Vagina (tissue), 2 donors: Measurements from ENCODE around the gene DOCK2. TPM values are rescaled to one million over a fixed set of nuclear protein-coding genes. Genes with fewer than 3 reads are reported as not detected.

Source experiments
- DNase-seq, 2 donors: peaks; one replicate each; pipeline ENCODE4 v3.0.0-alpha.2; 2017; ENCODE audit errors: extremely low spot score in 2 of 2
- H3K27ac ChIP-seq: fragments of 200-600 bp; sonication (generic); one replicate; pipeline ENCODE4 v1.5.1; 2019
- H3K27me3 ChIP-seq: fragments of 200-600 bp; sonication (generic); one replicate; pipeline ENCODE4 v1.5.1; 2019
- H3K36me3 ChIP-seq, 2 donors: fragments of 200-600 bp; sonication (generic); one replicate each; pipeline ENCODE4 v1.5.1; 2017 to 2019
- H3K4me1 ChIP-seq: fragments of 200-600 bp; sonication (generic); one replicate; pipeline ENCODE4 v1.5.1; 2019
- H3K4me3 ChIP-seq, 2 donors: fragments of 200-600 bp; sonication (generic); 1 replicate in 1 of 2; 2 replicates in 1 of 2; pipeline ENCODE4 v1.5.1; 2016 to 2019
- H3K9me3 ChIP-seq: fragments of 200-600 bp; sonication (generic); one replicate; pipeline ENCODE4 v1.5.1; 2019
- POLR2A ChIP-seq, 2 donors: fragments of 450-650 bp; IDR thresholded peaks; one replicate each; pipeline ENCODE4 v1.6.1; 2017; ENCODE audit warnings: antibody characterized with exemption in 2 of 2, mild to moderate bottlenecking in 2 of 2, moderate library complexity in 2 of 2
- POLR2AphosphoS5 ChIP-seq, 2 donors: sonication (generic); formaldehyde crosslinking; IDR thresholded peaks; one replicate each; pipeline ENCODE4 v1.9.0; 2017; ENCODE audit warnings: antibody characterized with exemption in 2 of 2, mild to moderate bottlenecking in 2 of 2, low read depth in 1 of 2; ENCODE audit not compliant: insufficient read depth in 1 of 2
- intact Hi-C: fragments of 100-400 bp; cut with DNase I; formaldehyde crosslinking; loops from one replicate; pipeline ENCODE4 v1.15.1; 2023
- total RNA-seq: library from RNA; depleted of rRNA; stranded (reverse); fragments of >200 nt; gene quantifications from one replicate; pipeline ENCODE4 v1.2.3, GENCODE V29; 2016
- TF ChIP-seq, protein P1 (sequence below), 3 experiments: fragments of 450-650 bp in 2 of 3; fragments of 200-600 bp in 1 of 3; sonication (generic) in 1 of 3; IDR thresholded peaks; one replicate each; pipeline ENCODE4 v1.5.1; 2017 to 2019; ENCODE audit warnings: antibody characterized with exemption in 3 of 3, mild to moderate bottlenecking in 2 of 3, moderate library complexity in 2 of 3

DOCK2 gene
- total RNA-seq, 1 donor from 2014 or later = 18.2 TPM

DNA sequence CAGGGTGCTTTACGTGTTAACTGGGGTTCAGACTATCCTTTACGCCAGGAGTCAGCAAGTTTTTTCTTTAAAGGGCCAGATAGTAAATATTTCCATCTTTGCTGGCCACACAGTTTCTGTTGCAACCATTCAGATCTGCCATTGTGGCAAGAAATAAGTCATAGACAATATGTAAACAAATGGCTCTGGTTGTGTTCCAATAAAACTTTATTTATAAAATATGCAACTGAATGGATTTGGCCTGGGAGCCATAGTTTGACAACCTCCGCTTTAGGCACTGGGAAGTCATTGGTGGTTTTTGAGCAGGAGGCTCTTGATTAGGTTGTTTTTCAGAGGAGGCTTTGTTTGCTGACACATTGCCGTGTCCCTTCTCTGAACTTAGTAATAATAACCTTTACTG, 252.5 kb downstream of the DOCK2 start:
- no peak overlapping the region for H3K4me3 ChIP-seq
- H3K4me1 ChIP-seq = no peaks in the 10 kb centered on the region
- DNase-seq = no peak
- H3K9me3 ChIP-seq = no peaks in the 10 kb centered on the region
- no peaks in the 10 kb centered on the region for H3K27me3 ChIP-seq
- TF ChIP-seq POLR2A (IDR thresholded peaks at IDR 0.05) (no peak), POLR2AphosphoS5 (IDR thresholded peaks at IDR 0.05; ENCODE audit: insufficient read depth in 1 of 2, low read depth in 1 of 2) (no peak)
- TF ChIP-seq, protein P1, sequence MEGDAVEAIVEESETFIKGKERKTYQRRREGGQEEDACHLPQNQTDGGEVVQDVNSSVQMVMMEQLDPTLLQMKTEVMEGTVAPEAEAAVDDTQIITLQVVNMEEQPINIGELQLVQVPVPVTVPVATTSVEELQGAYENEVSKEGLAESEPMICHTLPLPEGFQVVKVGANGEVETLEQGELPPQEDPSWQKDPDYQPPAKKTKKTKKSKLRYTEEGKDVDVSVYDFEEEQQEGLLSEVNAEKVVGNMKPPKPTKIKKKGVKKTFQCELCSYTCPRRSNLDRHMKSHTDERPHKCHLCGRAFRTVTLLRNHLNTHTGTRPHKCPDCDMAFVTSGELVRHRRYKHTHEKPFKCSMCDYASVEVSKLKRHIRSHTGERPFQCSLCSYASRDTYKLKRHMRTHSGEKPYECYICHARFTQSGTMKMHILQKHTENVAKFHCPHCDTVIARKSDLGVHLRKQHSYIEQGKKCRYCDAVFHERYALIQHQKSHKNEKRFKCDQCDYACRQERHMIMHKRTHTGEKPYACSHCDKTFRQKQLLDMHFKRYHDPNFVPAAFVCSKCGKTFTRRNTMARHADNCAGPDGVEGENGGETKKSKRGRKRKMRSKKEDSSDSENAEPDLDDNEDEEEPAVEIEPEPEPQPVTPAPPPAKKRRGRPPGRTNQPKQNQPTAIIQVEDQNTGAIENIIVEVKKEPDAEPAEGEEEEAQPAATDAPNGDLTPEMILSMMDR (IDR thresholded peaks at IDR 0.05) = no peak
- intact Hi-C loops = no loop called here
- H3K27ac ChIP-seq = no peak overlapping the region
- no peaks in the 10 kb centered on the region for H3K36me3 ChIP-seq

DNA sequence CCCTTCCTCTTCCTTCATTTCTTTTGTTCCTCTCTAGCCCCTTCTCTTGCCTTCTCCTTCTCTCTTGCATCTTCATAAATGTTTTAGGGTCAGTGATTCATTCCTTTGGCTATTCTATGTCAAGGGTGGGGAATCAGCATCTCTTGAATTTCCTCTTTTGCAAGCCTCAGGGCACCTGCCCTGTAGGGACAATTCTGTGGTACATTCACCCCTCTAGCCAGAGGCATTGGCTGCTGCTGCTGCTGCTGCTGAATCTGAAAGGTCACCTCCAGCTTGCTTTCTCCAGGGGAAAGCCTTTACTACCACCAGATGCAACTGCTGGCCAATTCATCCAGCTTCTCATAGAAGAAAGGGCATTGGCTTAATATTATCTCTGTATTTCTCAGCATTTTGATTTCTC, 255.9 kb downstream of the DOCK2 start:
- H3K27ac ChIP-seq = no peak overlapping the region
- TF ChIP-seq, protein P1 (IDR thresholded peaks at IDR 0.05) = no peak
- TF ChIP-seq POLR2AphosphoS5 (IDR thresholded peaks at IDR 0.05; ENCODE audit: insufficient read depth in 1 of 2, low read depth in 1 of 2) = no peak
- TF ChIP-seq POLR2A (IDR thresholded peaks at IDR 0.05) = no peak
- H3K9me3 ChIP-seq = no peaks in the 10 kb centered on the region
- intact Hi-C loops = no loop called here
- H3K27me3 ChIP-seq = no peaks in the 10 kb centered on the region
- no peaks in the 10 kb centered on the region for H3K4me1 ChIP-seq
- no peaks in the 10 kb centered on the region for H3K36me3 ChIP-seq
- no peak for DNase-seq
- no peak overlapping the region for H3K4me3 ChIP-seq

DNA sequence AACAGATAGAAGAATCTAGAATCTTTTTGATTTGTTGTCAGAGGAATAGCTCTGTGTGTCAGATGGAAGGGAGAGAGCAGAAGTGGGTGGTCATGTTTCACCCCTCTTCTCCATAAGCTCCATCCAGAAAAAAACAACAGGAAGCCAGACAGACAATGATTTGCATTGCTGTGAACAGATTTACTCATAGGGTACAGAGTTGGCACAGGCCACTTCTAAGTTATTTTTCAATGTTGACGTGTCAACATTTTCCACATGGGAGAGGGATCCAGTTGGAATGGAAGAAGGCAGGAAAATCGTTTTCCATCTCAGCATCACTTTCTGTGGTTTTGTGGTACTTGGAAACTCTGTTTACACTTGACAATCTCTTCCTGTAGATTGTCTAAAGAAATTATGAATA, 256.5 kb downstream of the DOCK2 start:
- Histone ChIP-seq H3K36me3 (no peaks in the 10 kb centered on the region), H3K9me3 (no peaks in the 10 kb centered on the region), H3K27ac (no peak overlapping the region), H3K27me3 (no peaks in the 10 kb centered on the region), H3K4me1 (no peaks in the 10 kb centered on the region), H3K4me3 (no peak overlapping the region)
- DNase-seq = no peak
- TF ChIP-seq, protein P1 (IDR thresholded peaks at IDR 0.05) = no peak
- no peak for TF ChIP-seq POLR2A (IDR thresholded peaks at IDR 0.05)
- TF ChIP-seq POLR2AphosphoS5 (IDR thresholded peaks at IDR 0.05; ENCODE audit: insufficient read depth in 1 of 2, low read depth in 1 of 2) = no peak
- intact Hi-C loops = no loop called here

DNA sequence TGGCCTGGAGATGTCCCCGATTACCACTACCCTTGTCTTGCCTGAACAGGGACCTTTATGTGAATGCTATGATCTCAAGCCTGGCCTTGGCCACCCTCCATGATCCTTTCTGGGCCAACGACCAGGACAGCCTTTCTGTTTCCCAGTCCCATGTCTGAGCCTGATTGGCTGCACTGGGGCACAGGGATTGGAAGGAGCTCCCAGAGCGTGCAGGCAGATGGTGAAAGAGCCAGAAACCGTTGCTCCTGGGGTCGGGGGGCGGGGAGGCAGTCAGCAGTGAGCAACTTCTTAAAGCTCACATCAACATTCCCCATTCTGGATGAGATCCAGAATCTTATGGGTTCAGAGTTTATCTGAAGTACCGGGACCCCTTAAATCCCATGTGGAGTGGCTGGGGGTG, 258.9 kb downstream of the DOCK2 start:
- no peak for DNase-seq
- Histone ChIP-seq H3K36me3 (no peaks in the 10 kb centered on the region), H3K27me3 (no peaks in the 10 kb centered on the region), H3K27ac (no peak overlapping the region), H3K9me3 (no peaks in the 10 kb centered on the region), H3K4me3 (no peak overlapping the region), H3K4me1 (no peaks in the 10 kb centered on the region)
- intact Hi-C loops = no loop called here
- TF ChIP-seq, protein P1 (IDR thresholded peaks at IDR 0.05) = no peak
- TF ChIP-seq POLR2A (IDR thresholded peaks at IDR 0.05) (no peak), POLR2AphosphoS5 (IDR thresholded peaks at IDR 0.05; ENCODE audit: insufficient read depth in 1 of 2, low read depth in 1 of 2) (no peak)

DNA sequence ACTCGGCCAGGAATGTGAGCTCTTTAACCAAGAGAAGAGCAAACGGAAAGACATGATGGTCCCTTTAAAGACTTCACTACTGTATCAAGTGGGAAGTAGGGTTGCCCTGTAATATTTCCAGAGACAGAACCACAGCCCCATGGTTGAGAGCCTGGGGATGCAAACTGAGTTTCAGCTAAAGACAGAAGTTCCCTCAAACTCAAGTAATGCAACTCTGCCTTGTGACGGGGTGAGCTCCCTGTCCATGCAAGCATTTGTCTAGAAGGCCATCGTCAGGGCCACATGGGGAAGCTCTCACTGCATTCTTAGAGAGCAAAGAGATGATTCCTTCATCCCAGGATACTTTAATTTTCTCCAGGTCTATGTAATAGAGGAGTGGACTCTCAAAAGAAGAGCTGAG, 260.4 kb downstream of the DOCK2 start:
- TF ChIP-seq, protein P1 (IDR thresholded peaks at IDR 0.05) = no peak
- TF ChIP-seq POLR2AphosphoS5 (IDR thresholded peaks at IDR 0.05; ENCODE audit: insufficient read depth in 1 of 2, low read depth in 1 of 2) (no peak), POLR2A (IDR thresholded peaks at IDR 0.05) (no peak)
- Histone ChIP-seq H3K27me3 (no peaks in the 10 kb centered on the region), H3K36me3 (no peaks in the 10 kb centered on the region), H3K27ac (no peak overlapping the region), H3K9me3 (no peaks in the 10 kb centered on the region), H3K4me1 (no peaks in the 10 kb centered on the region), H3K4me3 (no peak overlapping the region)
- intact Hi-C loops = no loop called here
- no peak for DNase-seq
